GM19455 (cell line): Measurements from ENCODE around the gene ZNF514.
"Not testable (repeated sequence)": the region's sequence is repeated elsewhere in the genome, so short reads cannot be mapped to it uniquely, and the experiment has no call there.

ENCODE experiments used
- ATAC-seq: cut with Tn5 transposase; IDR thresholded peaks from one replicate; pipeline ENCODE4 v1.9.1; 2021; ENCODE audit not compliant: unreplicated experiment

The ZNF514 gene

DNA sequence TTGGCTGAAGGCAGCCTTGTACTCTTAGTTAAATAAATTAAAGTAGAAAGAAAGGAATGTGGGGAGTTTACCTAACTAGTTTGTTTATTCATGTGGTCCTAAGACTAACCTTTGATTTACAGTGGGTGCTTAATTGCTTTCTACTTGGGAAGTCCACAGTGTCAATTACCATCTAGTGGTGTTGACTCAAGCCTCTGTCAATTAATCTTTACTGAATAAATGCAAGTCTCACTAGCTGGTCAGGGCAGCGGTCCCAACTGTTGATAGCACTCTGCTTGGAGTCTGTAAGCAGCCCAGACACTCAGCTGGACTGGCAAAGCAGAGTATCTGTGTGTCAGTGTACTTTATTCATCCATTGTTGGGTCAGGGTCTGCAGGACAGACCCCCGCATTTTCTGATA, 15.8 kb downstream of the ZNF514 start:
- ATAC-seq = no peak

DNA sequence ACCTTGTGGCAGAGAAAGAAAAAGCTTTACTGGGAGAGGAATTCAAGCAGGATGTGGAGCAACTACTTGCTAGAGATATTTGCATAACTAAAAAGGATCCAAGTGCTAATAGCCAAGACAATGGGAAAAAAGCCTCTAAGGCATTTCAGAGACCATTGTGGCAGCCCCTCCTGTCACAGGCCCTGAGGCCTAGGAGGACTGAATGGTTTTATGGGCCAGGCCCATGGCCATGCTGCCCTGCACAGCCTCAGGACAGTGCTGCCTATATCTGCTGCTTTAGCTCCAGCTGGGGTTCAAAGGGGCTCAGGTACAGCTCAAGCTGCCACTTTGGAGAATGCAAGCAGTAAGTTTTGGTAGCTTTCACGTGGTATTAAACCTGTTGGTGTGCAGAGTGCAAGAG, 20.9 kb downstream of the ZNF514 start:
- no peak for ATAC-seq

DNA sequence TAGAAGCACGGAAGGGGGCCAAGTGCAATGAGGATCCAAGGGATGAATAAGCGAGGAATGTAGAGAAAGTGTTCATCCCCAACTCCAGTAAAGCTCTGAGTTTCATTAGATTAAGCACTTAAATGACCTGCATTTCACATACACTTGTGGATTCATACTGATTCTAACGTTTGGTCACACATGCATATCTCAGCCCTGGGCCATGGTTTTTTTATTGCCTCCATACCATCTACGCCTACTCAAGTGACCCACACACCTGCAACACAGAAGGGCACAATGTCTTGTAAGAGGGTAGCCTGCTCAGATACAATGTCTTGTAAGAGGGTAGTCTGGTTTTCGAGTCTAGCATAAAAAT, 37.5 kb downstream of the ZNF514 start:
- ATAC-seq = peak; percentile 10

DNA sequence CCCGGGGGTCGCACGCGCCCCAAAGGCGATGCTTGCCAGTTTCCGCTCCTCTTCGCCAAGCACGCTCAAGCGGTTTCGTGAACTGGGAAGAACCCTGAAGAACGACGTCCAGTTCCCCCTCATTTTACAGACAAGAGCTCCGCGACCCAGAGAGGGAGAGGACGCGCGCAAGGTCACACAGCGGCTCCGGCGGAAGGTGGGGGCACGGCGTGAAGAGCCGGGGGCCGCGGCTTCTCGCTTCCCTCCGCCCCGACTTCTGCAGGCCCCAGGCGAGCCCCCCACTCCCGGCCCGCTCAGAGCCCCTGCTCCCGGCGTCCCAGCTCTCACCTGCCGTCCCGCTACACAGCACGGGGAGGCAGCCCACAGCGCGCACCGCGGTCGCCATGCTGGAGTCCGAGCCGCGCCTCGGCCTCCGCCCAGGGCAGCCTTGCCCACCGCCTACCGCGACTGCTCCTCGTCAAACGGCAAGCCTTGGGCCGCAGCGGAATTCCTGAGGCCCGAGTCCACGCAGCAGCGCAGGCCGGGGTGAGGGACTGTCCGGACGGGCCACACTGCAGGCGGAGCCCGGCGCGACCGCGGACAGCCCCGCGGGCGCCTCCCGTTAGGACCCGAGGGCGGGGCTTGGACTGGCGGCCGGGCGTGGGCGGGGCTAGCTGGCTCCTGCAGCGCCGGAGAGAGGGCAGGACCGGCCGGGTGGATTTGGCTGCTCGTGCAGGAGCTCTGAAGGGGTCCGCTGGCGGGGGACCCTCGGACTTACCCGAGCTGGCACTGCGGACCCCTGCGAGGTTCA, 38.0 kb downstream of the ZNF514 start, which contains the start of gene MRPS5:
Gene MRPS5, minus strand, starts transcription at position 402 of the 790 bp plus-strand sequence. Its CDS starts 17 bp downstream, at position 385.
- peak; percentile 92 for ATAC-seq

DNA sequence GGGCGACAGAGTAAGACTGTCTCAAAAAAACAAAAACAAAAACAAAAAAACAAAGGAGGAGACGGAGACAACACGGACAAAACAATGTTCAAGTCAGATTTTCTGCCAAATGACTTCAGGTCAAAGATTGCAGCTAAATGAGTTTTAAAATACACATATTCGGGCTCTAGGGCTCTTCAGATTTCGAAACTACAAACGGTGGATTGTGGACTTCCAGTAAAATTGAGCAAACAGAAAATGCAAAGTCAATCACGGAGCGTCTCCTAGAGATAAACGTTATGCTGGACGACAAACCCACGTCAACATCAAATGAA, 38.6 kb downstream of the ZNF514 start:
- ATAC-seq = no peak

DNA sequence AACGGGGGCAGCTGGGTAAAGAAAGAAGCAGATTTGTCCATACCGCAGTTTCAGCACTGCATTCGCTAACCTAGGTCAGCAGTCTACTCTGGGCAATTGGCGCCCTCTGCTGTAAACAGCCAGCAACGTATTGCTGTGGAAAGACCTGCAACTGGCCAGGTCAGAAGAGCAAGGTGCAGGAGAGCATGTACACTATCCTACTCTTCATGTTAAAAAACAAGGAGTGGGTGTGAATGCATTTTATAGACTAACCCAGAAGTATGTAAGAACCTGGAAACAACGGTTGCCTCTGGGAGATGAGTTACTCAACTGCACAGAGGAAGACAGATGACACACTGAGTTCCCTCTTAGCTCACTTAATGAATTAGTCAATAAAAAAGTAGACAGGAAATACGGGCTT, 44.2 kb downstream of the ZNF514 start:
- ATAC-seq = peak; percentile 91

DNA sequence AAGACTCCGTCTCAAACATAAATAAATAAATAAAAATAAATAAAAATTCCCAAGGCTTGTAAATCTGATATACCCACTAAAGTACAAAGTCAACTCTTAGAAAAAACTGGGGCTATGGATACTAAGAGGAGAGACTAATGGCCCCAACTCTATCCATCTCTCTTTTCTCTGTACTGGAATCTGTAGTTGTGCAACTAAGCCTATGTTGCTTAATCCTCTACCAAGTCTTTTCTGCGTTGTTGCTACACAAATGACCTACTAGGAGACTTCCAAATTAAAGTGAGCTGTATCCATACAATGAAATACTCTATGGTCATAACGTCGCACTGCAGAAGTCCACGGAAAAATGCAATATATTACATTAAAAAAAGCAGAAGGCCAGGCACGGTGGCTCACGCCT, 46.2 kb downstream of the ZNF514 start:
- ATAC-seq = no peak

DNA sequence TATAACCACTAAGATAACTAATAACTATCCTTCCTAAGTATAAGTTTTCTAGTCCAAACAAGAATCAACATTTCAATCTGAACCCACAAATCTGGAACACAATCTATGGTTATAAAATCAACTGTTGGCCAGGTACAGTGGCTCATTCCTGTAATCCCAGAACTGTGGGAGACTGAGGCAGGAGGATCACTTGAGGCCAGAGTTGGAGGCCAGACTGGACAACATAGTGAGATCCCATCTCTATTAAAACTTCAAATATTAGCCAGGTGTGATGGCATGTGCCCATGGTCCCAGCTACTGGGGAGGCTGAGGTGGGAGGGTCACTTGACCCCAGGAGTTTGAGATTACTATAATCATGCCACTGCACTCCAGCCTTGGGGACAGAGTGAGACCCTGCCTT, 49.3 kb downstream of the ZNF514 start:
- ATAC-seq = no peak

DNA sequence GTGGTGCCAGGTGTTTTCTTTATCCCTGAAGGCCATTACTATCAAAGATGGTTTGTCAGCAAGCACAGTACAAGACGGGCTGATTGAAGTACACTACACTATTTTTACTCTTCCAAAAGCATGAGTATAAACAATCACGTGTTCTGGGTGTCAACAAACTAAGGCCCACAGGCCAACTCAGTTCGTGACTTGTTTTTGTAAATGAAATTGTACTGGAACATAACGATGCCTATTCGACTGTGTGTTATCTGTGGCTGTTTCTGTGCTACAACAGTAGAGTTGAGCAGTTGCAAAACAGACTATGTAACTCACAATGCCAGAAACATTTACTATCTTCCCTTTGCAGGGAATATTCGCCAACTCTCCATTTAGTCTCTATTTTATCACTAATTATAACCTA, 50.4 kb downstream of the ZNF514 start:
- ATAC-seq = no peak

DNA sequence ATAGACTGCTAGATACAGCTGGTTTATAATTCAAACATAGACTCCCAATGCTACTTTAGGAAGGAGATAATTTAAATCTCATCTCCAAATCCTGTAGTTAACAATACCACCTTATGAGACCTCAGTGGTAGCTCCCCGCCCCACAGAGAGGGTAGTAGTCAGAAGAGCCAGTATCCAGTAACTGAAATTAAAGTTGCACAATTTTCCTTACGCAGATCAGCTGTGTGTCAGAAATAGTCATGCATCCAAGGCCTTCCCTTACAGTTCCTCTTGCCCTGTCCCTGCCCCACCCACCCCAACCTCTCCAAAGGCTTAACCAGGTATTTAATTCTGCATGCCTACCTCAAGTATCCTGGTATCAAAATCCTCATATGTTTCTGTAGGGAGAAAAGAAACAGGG, 53.6 kb downstream of the ZNF514 start:
- no peak for ATAC-seq

DNA sequence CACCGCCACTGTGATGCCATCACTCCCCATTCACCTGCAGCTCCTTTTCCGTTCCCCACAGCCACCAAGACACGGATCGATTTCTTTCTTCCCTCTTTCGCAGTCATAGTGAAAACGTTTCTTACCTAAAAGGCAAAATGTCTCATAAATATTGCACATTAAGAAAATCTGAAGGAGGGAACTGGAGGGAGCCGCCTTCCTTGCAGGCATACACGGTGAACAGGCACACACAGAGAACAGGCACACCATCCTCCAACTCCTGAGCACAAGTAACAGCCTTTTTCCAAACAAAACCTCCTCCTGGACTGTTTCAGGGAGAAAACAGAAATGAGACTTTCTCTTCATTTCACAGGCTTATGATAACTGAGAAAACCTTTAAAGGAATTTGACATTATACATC, 55.0 kb downstream of the ZNF514 start:
- no peak for ATAC-seq

DNA sequence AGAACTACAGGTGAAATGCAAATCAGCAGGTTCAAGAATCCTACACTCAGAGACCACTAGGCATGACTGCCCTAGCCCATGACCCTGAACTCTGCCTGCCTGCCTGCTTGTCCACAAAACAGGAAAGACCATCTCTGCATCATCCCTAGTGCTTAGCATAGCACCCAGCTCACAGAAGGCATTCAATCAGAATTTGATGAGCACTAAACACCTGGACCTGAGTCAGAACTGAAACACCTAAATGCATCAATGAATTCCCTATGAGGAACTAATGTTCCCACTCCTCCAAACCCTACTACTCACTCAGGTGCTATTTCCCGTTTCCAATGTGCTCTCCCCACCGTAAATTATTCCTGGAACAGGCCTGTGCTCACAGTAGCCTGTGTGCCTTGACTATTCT, 59.7 kb downstream of the ZNF514 start:
- ATAC-seq = no peak

DNA sequence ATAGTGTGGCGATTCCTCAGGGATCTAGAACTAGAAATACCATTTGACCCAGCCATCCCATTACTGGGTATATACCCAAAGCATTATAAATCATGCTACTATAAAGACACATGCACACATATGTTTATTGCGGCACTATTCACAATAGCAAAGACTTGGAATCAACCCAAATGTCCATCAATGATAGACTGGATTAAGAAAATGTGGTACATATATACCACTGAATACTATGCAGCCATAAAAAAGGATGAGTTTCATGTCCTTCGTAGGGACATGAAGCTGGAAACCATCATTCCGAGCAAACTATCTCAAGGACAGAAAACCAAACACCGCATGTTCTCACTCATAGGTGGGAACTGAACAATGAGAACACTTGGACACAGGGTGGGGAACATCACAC, 61.4 kb downstream of the ZNF514 start:
- not testable (repeated sequence) for ATAC-seq
